K562 (cell line): Measurements from ENCODE around the gene LCNL1. TPM values are rescaled to one million over a fixed set of nuclear protein-coding genes. Genes with fewer than 3 reads are reported as not detected.

Source experiments
- BACH1 ChIP-seq: fragments of 200-800 bp; sonication (Bioruptor generic); IDR thresholded peaks from 2 replicates; pipeline ENCODE4 v1.6.1; 2016; ENCODE audit warnings: missing genetic modification characterization, missing compliant biosample characterization
- BRD9 ChIP-seq: fragments of 450-650 bp; IDR thresholded peaks from 2 replicates; pipeline ENCODE4 v1.6.1; 2018; ENCODE audit warnings: low read depth; ENCODE audit not compliant: partially characterized antibody
- CREBBP ChIP-seq: IDR thresholded peaks from one replicate; pipeline ENCODE4 v1.6.1; 2012; ENCODE audit warnings: low read depth, mild to moderate bottlenecking, control low read depth, inconsistent platforms, low read length
- DACH1 ChIP-seq: fragments of 450-650 bp; IDR thresholded peaks from 2 replicates; pipeline ENCODE4 v1.6.1; 2018; ENCODE audit not compliant: partially characterized antibody
- DEAF1 ChIP-seq: fragments of 450-650 bp; formaldehyde crosslinking; IDR thresholded peaks from 2 replicates; pipeline ENCODE4 v1.4.0; 2020; ENCODE audit warnings: mild to moderate bottlenecking, moderate library complexity
- ESRRA ChIP-seq: fragments of 450-650 bp; IDR thresholded peaks from 2 replicates; pipeline ENCODE4 v1.6.1; 2014; ENCODE audit warnings: low read depth, mild to moderate bottlenecking, moderate library complexity, borderline replicate concordance
- ETV1 ChIP-seq: fragments of 450-650 bp; conservative IDR thresholded peaks from 2 replicates; pipeline ENCODE4 v1.6.1; 2016; ENCODE audit warnings: missing genetic modification characterization, control low read depth, low read depth, missing compliant biosample characterization
- FOS ChIP-seq: IDR thresholded peaks from 3 replicates; pipeline ENCODE4 v1.6.1; 2011; ENCODE audit not compliant: insufficient read length; ENCODE audit errors: extremely low read depth
- GATAD2A ChIP-seq: fragments of 450-650 bp; IDR thresholded peaks from 2 replicates; pipeline ENCODE4 v1.6.1; 2017
- GTF2A2 ChIP-seq: IDR thresholded peaks from 2 replicates; pipeline ENCODE4 v1.6.1; 2016; ENCODE audit warnings: mild to moderate bottlenecking, missing genetic modification characterization, missing compliant biosample characterization
- GTF2B ChIP-seq: IDR thresholded peaks from 2 replicates; pipeline ENCODE4 v1.6.1; 2011; ENCODE audit not compliant: insufficient read length; ENCODE audit errors: extremely low read depth
- HDAC1 ChIP-seq, 2 experiments: fragments of 450-650 bp; IDR thresholded peaks; 2 replicates each; pipeline ENCODE4 v1.6.1; 2016 to 2017; ENCODE audit warnings: inconsistent platforms in 1 of 2, mild to moderate bottlenecking in 1 of 2, moderate library complexity in 1 of 2
- NR2C2 ChIP-seq, 2 experiments: fragments of 200-800 bp in 1 of 2; sonication (Bioruptor generic) in 1 of 2; sonication (generic) in 1 of 2; formaldehyde crosslinking in 1 of 2; IDR thresholded peaks; 2 replicates each; pipeline versions ENCODE4 v1.6.1 to v1.8.0; 2016 to 2022; ENCODE audit warnings: mild to moderate bottlenecking in 1 of 2, missing compliant biosample characterization in 1 of 2, missing genetic modification characterization in 1 of 2, missing genetic modification reagents in 1 of 2
- PRPF4 ChIP-seq: fragments of 200-400 bp; formaldehyde crosslinking; IDR thresholded peaks from one replicate; pipeline ENCODE4 v1.6.1; 2017; ENCODE audit warnings: low read length, low read depth, mild to moderate bottlenecking; ENCODE audit not compliant: insufficient read depth, poor library complexity, severe bottlenecking
- RAD51 ChIP-seq: fragments of 450-650 bp; IDR thresholded peaks from 2 replicates; pipeline ENCODE4 v1.7.1; 2016; ENCODE audit warnings: low read depth, mild to moderate bottlenecking, borderline replicate concordance
- RFX7 ChIP-seq: fragments of 250-450 bp; sonication (Bioruptor Pico); IDR thresholded peaks from 2 replicates; pipeline ENCODE4 v1.5.1; 2021; ENCODE audit warnings: mild to moderate bottlenecking
- TAF7 ChIP-seq: fragments of 450-650 bp; IDR thresholded peaks from 2 replicates; pipeline ENCODE4 v1.6.1; 2016; ENCODE audit warnings: missing genetic modification characterization, missing compliant biosample characterization
- YBX1 ChIP-seq: fragments of 450-650 bp; IDR thresholded peaks from 2 replicates; pipeline ENCODE4 v1.7.1; 2016; ENCODE audit warnings: mild to moderate bottlenecking
- YY1 ChIP-seq, 3 experiments: IDR thresholded peaks; 2 replicates each; pipeline ENCODE4 v1.6.1; 2011; ENCODE audit warnings: low read length in 2 of 3, mild to moderate bottlenecking in 2 of 3, moderate library complexity in 2 of 3, borderline replicate concordance in 1 of 3, control low read depth in 1 of 3, low read depth in 1 of 3; ENCODE audit not compliant: insufficient read depth in 3 of 3, insufficient replicate concordance in 2 of 3, control insufficient read depth in 1 of 3, insufficient read length in 1 of 3; ENCODE audit errors: extremely low read depth in 1 of 3
- ZNF224 ChIP-seq: sonication (generic); formaldehyde crosslinking; IDR thresholded peaks from 2 replicates; pipeline ENCODE4 v1.8.0; 2022; ENCODE audit warnings: mild to moderate bottlenecking, missing genetic modification reagents
- ZNF384 ChIP-seq: IDR thresholded peaks from 2 replicates; pipeline ENCODE4 v1.6.1; 2012; ENCODE audit warnings: low read depth, low read length, improper control_type of control experiment
- ZNF780A ChIP-seq: fragments of 250-450 bp; sonication (Bioruptor Pico); IDR thresholded peaks from 2 replicates; pipeline ENCODE4 v1.5.0; 2021; ENCODE audit warnings: mild to moderate bottlenecking
- polyA plus RNA-seq, 8 experiments: library from polyadenylated mRNA; depleted of rRNA in 4 of 8; stranded (reverse) in 5 of 8; unstranded in 3 of 8; fragments of >200 nt; fragmentation: Nextera tagmentation in 2 of 8; fragmentation: Illumina TruSeq in 1 of 8; extraction: Ambion mirVana in 2 of 8; extraction: Trizol in 1 of 8; gene quantifications; 2 replicates each; pipeline versions ENCODE4 v1.2.1 to v1.2.3, GENCODE V29; 2011 to 2014; ENCODE audit warnings: inconsistent platforms in 1 of 8, missing spikeins in 1 of 8
- total RNA-seq, 7 experiments: library from RNA; depleted of rRNA in 6 of 7; stranded (reverse); fragments of >200 nt in 6 of 7; fragmentation: Illumina TruSeq in 2 of 7; extraction: Trizol in 2 of 7; gene quantifications; 2 replicates each; pipeline versions ENCODE4 v1.2.1 to v1.2.3, GENCODE V29; 2011 to 2021; ENCODE audit warnings: low replicate concordance in 1 of 7
- TF ChIP-seq, protein P1 (sequence below): fragments of 450-650 bp; conservative IDR thresholded peaks from 2 replicates; pipeline ENCODE4 v1.6.1; 2016; ENCODE audit warnings: missing genetic modification characterization, low read depth, mild to moderate bottlenecking, missing compliant biosample characterization, moderate library complexity
- TF ChIP-seq, protein P2 (sequence below): fragments of 450-650 bp; IDR thresholded peaks from 2 replicates; pipeline ENCODE4 v1.6.1; 2016

LCNL1 gene
- total and polyA plus RNA-seq, 9 of the 15 experiments (the other 6 are each of a cell fraction or from before 2014, with no cell fraction given): 0.04 to 0.16 (median 0.04) TPM; not detected in 4

DNA sequence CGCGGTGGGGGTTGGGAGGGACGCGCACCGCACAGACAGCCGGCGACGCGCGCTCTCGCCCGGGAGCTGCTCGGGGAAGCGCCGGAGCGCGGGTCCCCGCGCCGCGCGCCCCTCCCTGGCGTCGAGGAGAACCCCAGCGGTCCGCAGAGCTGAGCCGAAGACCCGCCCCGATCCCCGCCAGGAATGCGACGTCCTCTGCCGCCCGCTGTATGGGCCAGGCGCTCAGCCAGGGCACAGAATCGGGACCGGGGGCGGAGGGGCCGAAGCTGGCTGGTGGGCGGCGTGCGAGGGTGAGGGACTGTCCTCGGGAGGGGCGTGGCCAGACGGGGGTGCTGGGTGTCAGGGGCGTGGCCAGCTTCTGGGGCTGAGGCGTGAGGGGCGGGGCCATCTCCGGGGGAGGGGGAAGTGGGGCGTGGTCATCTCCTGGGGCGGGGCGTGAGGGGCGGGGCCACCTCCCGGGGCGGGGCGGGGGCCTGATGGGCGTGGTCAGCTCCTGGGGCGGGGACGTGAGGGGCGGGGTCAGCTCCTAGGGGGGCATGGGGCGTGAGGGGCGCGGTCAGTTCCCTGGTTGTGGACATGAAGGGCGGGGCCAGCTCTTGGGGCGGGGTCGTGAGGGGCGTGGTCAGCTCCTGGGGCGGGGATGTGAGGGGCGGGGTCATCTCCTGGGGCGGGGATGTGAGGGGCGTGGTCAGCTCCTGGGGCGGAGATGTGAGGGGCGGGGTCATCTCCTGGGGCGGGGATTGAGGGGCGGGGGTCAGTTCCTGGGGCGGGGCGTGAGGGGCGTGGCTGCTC is 4.5 kb upstream of the LCNL1 start (continued):
- TF ChIP-seq YY1 (IDR thresholded peaks at IDR 0.05; ENCODE audit: borderline replicate concordance in 1 of 3, control insufficient read depth in 1 of 3, extremely low read depth in 1 of 3, insufficient read depth in 3 of 3, insufficient read length in 1 of 3, insufficient replicate concordance in 2 of 3, low read depth in 1 of 3, low read length in 2 of 3) (no peak), CREBBP (no peak), RFX7 (CRISPR knock-in tag) (no peak), HDAC1 (IDR thresholded peaks at IDR 0.05) (peak in 1 of 2 experiments; percentile 43; a peak in 1 of 4 replicates), NR2C2 (CRISPR knock-in tag; IDR thresholded peaks at IDR 0.05) (no peak), NR2C2 (tag; IDR thresholded peaks at IDR 0.05) (no peak), BACH1 (tag) (no peak), DACH1 (no peak), YBX1 (no peak), TAF7 (no peak), ZNF384 (no peak), BRD9 (no peak), ZNF780A (CRISPR knock-in tag) (no peak), DEAF1 (no peak), ESRRA (no peak), PRPF4 (no peak), ETV1 (tag) (no peak), GATAD2A (no peak; the same call in 1 of the 2 replicates), GTF2B (no peak), ZNF224 (CRISPR knock-in tag) (no peak), FOS (no peak), RAD51 (no peak), GTF2A2 (tag) (no peak)
- TF ChIP-seq, protein P1, sequence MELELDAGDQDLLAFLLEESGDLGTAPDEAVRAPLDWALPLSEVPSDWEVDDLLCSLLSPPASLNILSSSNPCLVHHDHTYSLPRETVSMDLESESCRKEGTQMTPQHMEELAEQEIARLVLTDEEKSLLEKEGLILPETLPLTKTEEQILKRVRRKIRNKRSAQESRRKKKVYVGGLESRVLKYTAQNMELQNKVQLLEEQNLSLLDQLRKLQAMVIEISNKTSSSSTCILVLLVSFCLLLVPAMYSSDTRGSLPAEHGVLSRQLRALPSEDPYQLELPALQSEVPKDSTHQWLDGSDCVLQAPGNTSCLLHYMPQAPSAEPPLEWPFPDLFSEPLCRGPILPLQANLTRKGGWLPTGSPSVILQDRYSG (tag): no peak
- TF ChIP-seq, protein P2, sequence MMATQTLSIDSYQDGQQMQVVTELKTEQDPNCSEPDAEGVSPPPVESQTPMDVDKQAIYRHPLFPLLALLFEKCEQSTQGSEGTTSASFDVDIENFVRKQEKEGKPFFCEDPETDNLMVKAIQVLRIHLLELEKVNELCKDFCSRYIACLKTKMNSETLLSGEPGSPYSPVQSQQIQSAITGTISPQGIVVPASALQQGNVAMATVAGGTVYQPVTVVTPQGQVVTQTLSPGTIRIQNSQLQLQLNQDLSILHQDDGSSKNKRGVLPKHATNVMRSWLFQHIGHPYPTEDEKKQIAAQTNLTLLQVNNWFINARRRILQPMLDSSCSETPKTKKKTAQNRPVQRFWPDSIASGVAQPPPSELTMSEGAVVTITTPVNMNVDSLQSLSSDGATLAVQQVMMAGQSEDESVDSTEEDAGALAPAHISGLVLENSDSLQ: no peak; the same call in 1 of the 2 replicates
